Effector CD8-positive, alpha-beta T cell (primary cell): ENCODE data around the gene GDF15.
"Not testable (repeated sequence)": the region's sequence is repeated elsewhere in the genome, so short reads cannot be mapped to it uniquely, and the experiment has no call there.

Source experiments
- DNase-seq: peaks from one replicate; lab custom pipeline; 2025; lab: John Stamatoyannopoulos, UW
- total RNA-seq, 4 experiments: gene quantifications; one replicate each; lab custom pipeline; 2026; lab: John Stamatoyannopoulos, UW

Gene GDF15
- 0 to 1.3 (median 0) reads per million in 4 experiments for total RNA-seq

- no peak for DNase-seq
Observed at GRCh38 chr19:18385675-18386542, at the start of gene GDF15. GDF15 (plus strand) TSS chr19:18386158; CDS start chr19:18386190, 32 bp downstream.

- no peak for DNase-seq
Observed at GRCh38 chr19:18338541-18338940, 47.4 kb upstream of the GDF15 start.

- no peak for DNase-seq
Observed at GRCh38 chr19:18339723-18340122, 46.2 kb upstream of the GDF15 start.

- peak; percentile 45 for DNase-seq
Observed at GRCh38 chr19:18340190-18340989, 45.6 kb upstream of the GDF15 start, which contains the start of gene PGPEP1. PGPEP1 (plus strand) TSS chr19:18340598; CDS start chr19:18340682, 84 bp downstream.

- DNase-seq: peak; percentile 50
Observed at GRCh38 chr19:18340990-18341868, 44.7 kb upstream of the GDF15 start.

- no peak for DNase-seq
Observed at GRCh38 chr19:18342090-18342632, 43.8 kb upstream of the GDF15 start.

- DNase-seq: no peak
Observed at GRCh38 chr19:18344582-18344950, 41.4 kb upstream of the GDF15 start.

GRCh38 chr19:18345296-18345695 is 40.7 kb upstream of the GDF15 start:
- DNase-seq: no peak

GRCh38 chr19:18346091-18346490 is 39.9 kb upstream of the GDF15 start:
- DNase-seq: no peak

- no peak for DNase-seq
Observed at GRCh38 chr19:18348171-18348570, 37.8 kb upstream of the GDF15 start.

GRCh38 chr19:18348818-18349339 is 37.1 kb upstream of the GDF15 start:
- DNase-seq: not testable (repeated sequence)

- DNase-seq: no peak
Observed at GRCh38 chr19:18349524-18350128, 36.3 kb upstream of the GDF15 start.

GRCh38 chr19:18350490-18350889 is 35.5 kb upstream of the GDF15 start:
- no peak for DNase-seq

- DNase-seq: no peak
Observed at GRCh38 chr19:18351544-18351943, 34.4 kb upstream of the GDF15 start.

- no peak for DNase-seq
Observed at GRCh38 chr19:18353378-18354005, 32.5 kb upstream of the GDF15 start.

- not testable (repeated sequence) for DNase-seq
Observed at GRCh38 chr19:18354743-18355142, 31.2 kb upstream of the GDF15 start.

- no peak for DNase-seq
Observed at GRCh38 chr19:18357041-18357440, 28.9 kb upstream of the GDF15 start.

- no peak for DNase-seq
Observed at GRCh38 chr19:18361646-18362045, 24.3 kb upstream of the GDF15 start.

GRCh38 chr19:18362934-18363542 is 22.9 kb upstream of the GDF15 start:
- no peak for DNase-seq

GRCh38 chr19:18363787-18364186 is 22.2 kb upstream of the GDF15 start:
- DNase-seq: no peak
